Activated naive CD4-positive, alpha-beta T cell treated with Interleukin-2 at 50 U/mL for 16 hours (primary cell): ENCODE data around the gene CEP41.
"Not testable (repeated sequence)": the region's sequence is repeated elsewhere in the genome, so short reads cannot be mapped to it uniquely, and the experiment has no call there.

Experiments
- DNase-seq: peaks from one replicate; pipeline ENCODE4 v3.0.0-alpha.2; 2020

Gene CEP41

DNA sequence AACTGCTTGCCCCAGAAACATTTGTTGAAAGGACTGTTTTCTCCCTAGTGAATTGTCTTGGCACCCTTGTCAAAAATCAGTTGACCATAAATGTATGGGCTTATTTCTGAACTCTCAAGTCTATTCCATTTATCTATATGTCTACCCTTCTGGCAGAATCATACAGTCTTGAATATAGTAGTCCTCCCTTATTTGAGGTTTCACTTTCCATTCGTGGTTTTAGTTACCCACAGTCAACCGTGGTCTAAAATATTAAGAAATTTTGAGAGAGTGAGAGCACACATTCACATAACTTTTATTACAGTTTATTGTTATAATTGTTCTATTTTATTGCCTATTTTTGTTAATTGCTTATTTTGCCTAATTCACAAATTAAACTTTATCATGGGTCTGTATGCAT lies 17.4 kb upstream of the CEP41 start:
- DNase-seq = no peak

DNA sequence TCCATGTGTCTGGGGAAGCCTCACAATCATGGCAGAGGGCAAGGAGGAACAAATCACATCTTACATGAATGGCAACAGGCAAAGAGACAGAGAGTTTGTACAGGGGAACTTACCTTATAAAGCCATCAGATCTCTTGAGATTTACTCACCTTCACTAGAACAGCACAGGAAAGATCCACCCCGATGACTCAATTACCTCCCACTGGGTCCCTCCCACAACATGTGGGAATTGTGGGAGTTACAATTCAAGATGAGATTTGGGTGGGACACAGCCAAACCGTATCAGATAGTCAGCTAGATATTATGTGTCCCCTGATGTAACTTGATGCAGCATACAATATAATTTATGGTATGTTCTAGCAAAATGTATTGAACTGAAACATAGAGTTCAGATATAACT lies 14.1 kb upstream of the CEP41 start:
- no peak for DNase-seq

DNA sequence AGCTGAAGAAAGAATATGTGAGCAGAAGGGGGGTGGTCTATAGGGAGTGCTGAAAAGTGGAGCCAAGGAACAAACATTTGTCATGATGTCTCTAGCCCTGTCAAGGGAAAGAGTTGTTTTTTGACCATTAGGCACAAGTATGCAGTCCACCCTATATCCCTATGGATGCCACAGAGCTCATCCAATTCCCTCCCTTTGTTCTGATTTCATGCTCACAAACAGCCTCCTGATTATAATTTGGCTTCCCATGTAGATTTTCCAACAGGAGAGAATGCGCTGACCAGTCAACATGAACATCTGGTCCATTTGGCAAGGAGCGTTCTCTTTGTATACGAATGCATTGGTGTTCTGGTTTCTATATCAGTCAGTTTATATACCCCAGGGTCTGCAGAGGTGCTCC lies 12.1 kb upstream of the CEP41 start:
- no peak for DNase-seq

DNA sequence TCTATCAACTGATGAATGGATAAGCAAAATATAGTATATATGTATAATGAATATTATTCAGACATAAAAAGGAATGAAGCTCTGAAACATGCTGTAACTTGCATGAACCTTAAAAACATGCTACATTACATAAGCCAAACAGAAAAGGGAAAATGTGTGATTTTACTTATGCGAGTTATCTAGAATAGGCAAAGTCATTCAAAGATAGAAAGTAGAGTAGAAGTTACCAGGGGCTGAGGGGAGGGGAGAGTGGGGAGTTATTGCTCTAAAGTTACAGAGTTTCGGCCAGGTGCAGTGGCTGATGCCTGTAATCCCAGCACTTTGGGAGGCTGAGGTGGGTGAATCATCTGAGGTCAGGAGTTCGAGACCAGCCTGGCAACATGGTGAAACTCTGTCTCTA lies 10.5 kb upstream of the CEP41 start:
- DNase-seq = not testable (repeated sequence)

DNA sequence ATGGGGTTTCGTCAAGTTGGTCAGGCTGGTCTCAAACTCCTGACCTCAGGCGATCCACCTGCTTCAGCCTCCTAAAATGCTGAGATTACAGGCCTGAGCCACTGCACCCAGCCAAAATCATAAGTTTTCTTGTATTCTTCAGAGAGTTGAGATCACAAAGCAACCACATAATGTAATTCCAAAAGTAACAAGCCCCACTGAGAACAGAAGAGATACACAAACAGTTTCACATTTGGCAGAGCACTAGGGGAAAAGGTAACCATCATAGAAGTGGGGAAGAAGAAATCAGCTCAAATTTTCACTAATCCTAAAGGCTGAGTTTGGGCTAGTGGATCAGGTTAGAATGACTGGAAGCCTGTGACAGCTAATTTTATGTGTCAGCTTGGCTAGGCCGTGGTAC lies 5.4 kb upstream of the CEP41 start:
- no peak for DNase-seq

DNA sequence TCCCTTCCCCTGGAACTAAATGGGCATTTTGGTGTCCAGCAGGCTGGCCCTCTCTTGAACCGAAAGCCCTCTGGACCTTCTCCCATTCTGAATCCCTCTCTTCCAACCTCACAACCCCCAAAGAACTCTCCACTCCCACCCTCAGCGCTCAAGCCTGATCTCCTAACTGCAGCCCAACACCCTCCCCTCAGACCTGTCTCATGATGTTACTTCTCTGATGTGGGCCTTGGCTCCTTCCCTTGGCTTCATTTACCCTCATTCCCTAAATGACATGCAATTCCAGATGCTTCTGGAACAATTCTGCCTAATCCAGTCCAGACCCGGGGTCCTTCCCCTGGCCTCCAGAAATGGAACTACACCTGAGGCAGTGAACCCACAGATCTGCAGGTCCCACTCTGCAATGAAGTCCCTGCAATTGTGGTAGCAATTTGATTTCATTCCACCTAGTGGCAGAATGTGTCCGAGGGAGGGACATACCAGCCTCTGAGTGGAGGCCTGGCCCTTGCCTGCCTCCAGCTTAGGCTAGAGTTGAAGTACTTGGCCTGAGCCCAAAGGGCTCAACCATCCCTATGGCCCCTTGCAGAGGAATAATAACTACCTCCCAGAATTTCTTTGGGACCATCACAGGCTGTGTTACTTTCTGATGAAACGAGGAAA lies 4.1 kb upstream of the CEP41 start:
- DNase-seq = no peak

DNA sequence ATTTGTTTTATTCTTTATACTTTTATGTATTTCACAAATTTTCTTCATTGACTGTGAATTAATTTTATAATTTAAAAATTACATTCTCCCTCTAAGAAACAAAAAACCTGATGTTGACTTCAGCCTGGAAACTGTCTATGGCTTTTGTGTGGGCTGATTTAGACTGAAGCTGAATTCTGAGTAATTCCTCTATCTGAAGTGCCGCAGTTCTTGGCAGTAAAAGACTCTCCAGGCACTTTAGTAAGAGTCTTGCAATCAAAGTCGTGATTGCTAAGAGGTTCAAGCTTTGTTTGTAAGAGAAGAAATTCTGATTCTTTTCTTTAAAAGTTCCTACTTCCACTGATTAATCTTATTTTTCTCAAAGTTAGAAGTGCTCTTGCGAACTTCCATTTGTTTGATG lies 3.4 kb upstream of the CEP41 start:
- DNase-seq = no peak

DNA sequence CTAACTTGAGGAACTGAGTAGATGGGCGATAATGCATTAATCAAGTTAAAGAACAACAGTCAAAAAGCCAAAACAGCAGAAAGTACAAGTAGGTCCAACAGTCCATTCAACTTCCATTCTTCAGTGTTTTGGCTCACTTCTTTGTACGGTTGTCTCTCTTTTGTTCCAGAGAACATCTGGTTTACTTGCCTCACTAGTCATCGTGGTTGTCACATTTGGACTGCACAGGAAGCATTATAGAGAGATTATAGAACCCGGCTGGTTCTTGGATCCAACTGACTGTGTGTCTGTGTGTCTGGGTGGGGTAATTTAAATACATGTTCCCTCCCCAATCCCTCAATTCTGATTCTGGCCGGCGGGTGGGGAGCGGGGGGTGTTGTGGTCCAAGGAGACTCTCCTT lies 1.8 kb upstream of the CEP41 start:
- DNase-seq = no peak

DNA sequence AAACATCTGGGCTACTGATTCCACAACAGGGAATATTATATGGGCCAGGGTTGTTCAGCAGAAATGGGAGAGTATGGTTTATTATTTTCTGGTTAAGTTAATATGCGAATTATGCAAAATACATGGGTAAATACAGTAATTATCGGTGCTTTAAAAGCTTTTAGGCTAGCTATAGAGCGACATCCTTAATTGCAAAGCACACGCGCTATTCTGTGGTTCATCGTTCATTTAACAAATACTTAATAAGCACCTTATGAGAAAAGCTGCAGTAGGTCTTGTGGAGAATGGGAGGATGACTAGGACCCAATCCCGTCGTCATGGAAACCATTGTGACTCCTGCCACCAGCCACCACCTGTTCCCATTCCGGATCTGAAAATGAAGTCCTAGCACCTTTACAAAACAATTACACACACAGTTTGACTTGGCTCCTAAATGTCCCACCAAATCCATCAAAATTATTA lies 623 bp upstream of the CEP41 start:
- no peak for DNase-seq

DNA sequence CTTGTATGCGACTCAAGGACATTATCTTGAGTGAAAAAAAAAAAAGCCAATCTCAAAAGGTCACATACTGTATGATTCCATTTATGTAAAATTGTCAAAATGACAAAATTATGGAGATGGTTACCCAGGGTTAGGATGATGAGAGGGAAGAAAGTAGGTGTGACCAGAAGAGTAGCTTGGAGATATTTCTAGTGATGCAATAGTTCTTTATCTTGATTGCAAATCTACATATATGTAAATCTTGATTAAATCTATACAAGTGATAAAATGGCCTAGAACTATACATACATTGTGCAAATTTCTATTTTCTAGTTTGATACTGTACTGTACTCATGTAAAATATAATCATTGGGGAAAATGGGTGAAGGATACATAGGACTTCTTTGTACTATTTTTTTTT lies 4.6 kb downstream of the CEP41 start:
- DNase-seq = no peak

DNA sequence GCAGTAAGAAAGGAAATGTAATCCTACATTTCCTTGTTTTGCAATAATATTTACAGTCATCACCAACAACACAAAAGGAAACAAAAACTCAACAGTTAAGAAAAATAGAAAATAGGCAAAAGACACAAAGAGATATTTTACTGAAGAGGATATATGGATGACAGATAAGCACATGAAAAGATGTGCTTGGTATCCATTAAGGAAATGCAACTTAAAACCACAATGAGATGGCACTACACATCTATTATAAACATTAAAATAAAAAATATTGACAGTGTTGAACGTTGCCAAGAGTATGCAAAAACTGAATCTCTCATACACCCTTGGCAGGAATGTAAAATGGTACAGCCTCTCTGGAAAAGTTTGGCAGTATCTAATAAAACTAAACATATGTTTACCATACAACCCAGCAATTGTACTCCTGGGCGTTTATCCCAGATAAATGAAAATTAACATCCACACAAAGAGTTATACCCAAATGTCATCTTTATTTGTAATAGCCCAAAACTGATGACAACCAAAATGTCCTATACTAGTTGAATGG lies 5.4 kb downstream of the CEP41 start:
- no peak for DNase-seq

DNA sequence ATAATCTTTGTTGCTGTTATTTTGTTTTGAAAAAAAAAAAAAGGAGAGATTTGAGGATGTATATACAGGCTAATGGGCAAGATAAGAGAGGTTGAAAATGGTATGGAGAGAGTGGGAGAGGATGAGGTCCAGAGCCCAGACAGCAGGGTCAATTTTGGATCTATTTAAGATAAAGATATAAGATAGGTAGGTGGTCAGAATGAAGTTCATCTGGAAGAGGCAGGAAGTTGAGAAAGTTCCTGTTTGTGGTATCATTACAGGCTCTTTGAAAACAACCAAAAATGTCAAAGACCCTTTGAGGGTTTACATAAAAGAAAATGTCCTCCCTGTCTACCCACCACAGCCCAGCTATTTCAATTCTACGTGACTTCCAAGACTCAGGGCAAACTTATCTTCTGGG lies 7.5 kb downstream of the CEP41 start:
- DNase-seq = no peak

DNA sequence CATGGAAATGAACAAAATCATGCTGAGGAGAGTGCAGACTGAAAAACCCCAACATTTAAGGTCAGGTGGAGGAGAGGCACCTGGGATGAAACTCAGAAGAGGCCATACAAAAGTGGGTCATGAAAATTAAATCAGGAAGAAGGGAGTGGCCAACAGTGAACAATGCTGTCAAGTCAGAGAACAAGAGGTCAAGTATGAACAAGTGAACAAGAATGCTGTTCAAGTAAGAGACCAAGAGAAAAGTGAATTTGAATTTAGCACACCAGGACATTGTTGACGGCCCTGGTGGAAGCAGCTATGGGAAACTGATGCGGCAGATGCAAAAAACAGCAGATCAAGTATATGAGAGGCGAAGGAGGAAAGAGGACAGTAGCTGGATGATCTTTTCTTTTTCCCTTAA lies 7.9 kb downstream of the CEP41 start:
- no peak for DNase-seq

DNA sequence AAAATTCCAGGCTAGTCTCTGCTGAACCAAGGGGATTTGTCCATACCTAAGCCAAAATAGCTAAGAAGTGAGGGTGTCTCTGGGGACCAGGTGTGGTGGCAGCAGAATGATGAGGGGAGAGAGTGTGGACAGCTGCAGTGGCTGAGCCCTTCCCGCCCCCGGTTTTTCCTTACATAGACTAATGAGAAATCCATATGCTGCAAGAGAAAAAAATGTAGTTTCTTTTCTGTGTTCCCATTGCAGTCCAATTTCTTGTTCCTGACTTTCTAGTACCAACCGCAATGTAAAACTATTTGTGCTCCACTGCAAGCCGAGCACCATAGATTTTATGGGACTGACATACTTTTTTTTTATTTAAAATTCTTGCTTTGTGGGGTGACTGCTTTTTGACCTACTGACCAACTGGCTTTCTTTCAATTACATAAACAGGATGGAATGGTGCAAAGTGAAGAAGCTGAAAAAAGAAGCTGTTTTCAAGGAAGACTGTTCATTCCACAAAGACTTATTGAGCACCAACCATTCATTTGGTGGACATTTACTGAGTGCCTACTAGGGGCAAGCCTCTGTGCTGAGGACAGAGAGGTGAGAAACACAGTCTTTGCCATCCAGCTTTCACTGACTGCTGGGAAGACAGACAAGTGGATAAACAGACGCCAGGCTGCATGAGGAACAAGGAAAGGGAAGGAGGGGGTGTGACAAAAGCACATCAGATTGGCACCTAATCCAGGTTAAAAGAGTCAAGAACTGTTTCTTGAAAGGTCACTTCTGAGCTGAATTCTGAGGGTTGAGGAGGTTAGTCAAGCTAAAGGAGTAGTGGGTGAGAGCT lies 9.8 kb downstream of the CEP41 start:
- DNase-seq = no peak

DNA sequence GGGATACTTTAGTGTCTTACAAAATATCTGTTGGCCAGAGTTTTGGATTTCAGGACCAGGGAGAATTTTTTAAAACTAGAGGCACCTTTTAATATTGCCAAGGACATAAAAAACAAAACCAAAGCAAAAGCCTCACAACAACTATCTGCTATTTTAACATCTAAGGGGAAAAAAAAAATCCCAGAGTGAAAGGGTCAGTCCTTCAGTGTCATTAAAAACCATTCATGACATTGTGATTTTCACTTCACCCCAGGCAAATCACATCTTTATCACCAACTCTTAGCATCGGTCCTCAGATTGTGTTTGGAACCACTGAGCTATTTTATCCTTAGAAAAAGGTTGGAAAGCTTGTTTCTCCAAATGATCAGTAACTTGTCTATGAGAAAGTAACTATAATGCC lies 10.7 kb downstream of the CEP41 start:
- no peak for DNase-seq

DNA sequence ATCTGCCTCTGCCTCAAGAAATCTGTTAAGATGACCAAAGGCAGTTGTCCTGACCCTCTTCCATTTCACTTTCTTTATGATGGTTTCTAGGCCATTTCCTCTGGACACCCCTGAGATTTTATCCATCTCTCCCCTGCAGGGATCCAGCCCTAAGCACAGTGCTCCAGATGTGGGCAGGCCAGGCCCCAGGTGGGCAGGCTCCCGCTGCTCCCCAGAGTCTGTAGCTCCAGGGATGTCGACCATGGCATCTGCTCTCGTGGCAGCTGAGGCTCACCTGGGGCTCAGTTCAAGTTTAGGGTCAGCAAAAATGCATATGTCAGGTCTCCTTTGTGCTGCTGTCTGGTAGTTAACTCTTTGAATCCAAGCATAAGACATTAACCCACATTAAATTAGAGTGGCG lies 11.8 kb downstream of the CEP41 start:
- DNase-seq = no peak

DNA sequence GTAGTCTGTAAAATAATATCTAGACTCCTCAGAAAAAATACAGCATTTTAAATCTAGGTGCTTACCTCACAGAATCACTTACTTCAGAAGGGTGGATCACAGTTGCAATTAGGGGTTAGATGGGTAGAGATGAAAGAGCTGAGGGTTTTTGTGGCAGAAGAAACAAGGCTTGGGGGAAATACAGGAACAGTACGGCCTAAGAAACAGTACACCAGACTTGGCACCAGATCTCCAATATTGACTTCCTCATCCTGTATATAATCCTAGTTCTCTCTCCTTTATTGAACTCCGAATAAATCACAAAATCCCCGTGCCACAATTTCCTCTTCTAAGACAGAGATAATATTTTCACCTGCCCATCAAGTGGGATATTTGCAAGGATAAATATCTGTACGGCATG lies 14.3 kb downstream of the CEP41 start:
- no peak for DNase-seq

DNA sequence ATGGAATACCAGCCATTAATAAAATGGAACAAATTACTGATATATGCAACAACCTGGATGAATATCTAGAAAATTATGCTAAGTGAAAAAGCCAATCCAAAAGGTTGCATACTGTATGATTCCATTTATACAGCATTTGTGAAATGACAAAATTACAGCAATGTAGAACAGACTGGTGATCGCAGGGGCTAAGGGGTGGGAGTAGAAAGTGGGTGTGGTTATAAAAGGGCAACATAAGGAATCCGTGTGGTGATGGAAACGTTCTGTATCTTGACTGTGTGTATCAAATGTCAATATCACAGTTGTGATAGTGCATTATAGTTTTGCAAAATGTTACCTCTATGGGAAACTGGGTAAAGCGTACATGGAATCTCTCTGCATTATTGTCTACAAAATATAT lies 15.0 kb downstream of the CEP41 start:
- DNase-seq = no peak

DNA sequence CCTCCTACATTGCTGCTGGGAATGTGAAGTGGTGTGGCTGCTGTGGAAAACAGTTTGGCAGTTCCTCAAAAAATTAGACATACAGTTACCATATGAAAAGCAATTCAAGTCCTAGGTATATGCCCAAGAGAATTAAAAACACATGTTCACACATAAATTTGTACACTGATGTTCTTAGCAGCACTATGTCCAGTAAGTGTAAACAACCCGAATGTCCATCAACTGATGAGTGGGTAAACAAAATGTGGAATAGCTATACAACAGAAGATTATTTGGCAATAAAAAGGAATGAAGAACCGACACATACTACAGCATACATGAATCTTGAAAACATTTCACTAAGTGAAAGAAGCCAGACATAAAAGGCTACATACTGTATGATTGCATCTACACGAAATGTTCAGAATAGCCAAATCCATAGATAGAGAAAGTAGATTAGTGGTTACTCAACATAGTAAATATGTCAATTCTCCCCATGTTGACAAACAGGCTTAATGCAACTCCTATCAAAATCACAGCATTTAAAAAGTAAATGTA lies 17.2 kb downstream of the CEP41 start:
- no peak for DNase-seq

DNA sequence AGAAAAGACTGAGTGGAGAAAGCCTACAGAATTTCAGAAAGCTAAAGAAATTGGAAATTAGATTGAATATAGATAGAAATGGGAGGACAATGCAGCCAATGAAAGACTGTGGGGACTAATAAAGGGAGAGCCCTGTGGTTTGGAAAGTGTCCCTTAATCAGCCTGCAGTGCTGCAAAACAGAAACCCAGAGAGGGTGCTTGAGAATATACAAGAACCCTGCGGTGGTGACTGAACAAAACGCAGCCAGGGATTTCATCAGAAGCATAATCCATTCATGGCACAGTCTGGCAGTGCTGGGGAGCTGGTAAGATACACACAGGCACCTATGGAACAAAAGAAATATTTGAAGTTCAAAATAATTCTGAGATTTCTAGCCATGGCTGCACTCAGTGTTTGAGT lies 19.1 kb downstream of the CEP41 start:
- DNase-seq = no peak

DNA sequence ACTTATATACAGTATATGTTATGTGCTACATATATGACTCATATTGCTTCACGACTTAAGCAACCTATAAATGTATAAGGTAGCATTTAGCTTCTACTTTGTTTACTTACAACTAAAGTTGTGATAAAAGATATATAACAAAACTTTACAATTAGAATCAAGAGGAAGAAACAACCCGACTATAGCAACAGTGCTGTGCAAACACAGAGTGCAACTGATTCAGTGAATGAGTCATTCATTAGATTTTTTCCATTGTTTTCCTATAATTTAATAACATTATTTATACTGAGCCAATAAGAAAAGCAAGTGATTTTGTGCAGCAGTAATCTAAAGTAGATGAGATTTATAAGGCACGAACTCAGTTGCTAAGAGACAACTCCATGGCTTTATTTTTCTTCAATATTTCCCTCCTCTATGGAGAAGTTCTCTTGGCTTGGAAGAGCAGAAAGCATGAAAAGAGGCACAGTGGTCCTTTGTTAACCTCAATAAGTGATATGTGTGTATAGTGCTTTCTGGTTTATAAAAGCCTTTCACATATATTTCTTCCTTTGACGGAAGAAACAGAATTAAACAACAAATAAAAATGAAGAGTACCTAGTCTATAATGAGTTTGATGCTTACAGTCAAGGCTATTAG lies 19.8 kb downstream of the CEP41 start:
- DNase-seq = no peak

DNA sequence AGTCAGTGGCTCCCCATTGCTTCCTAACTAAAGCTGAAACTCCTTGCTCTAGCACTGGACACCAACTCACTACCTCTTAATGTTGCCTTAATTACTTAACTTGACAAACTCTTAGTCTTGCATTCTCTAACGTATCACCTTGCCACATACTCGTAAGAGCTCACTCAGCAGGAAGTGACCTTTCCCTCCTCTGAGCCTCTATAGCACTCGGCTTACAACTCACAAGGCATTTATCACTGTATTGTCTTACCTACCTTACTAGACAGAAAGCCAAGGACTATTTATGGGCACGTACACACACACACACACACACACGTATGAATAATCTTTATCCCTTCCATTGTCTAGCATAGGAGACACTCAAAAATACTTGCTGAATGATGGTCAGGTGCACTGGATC lies 21.2 kb downstream of the CEP41 start:
- DNase-seq = no peak

DNA sequence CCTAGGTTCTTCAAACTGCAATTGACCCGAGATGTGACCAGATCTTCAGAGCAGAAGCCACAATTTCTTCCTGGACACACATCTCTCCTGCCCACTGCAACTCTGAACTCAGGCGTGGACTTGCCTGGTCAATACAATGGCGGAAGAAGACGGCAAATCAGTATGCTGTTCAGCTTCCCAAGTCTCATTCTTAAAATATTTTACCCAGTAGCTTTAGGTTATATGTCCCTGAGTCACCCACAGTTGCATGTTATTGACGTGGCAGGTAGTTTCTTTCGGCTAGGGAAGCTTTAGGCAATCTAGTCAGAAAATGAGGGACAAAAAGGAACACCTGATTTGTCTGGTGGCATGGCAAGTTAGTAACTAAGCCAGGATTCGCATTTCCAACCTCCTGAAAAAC lies 22.5 kb downstream of the CEP41 start:
- DNase-seq = no peak

DNA sequence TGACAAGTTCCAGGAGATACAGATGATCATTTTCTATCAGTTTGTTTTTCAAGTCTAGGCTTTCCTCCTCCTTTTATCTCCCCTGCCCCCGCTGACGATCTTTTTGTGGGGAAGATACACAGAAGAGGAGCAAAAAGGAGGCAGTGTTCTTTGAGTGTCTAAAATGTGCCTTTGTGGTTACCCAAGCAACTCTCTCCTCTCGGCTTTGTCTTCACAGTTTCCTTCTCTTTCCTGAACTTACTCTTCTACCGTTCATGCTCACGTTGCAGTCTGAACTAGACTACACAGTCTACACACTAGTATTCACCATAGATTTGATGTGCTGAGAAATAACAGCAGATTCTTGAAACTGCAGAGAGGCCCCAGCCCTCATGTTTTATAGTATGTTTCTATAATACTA lies 23.6 kb downstream of the CEP41 start:
- DNase-seq = no peak
